HUES48 (cell line): ENCODE measurements around the gene RBFOX2.
A peak's percentile ranks its signal among the peaks of the same experiment; 100 is the strongest.

Experiments used
- H3K27ac ChIP-seq: one replicate; pipeline ENCODE4 v1.7.0; 2013; ENCODE audit warnings: low read depth, low read length, inconsistent platforms
- H3K27me3 ChIP-seq: 2 replicates; pipeline ENCODE4 v1.6.1; 2013; ENCODE audit warnings: mild to moderate bottlenecking, low read length; ENCODE audit not compliant: control insufficient read depth, insufficient read depth
- H3K36me3 ChIP-seq: 2 replicates; pipeline ENCODE4 v1.6.1; 2013; ENCODE audit warnings: low read length; ENCODE audit not compliant: control insufficient read depth, insufficient read depth
- H3K4me1 ChIP-seq: 2 replicates; pipeline ENCODE4 v1.6.1; 2013; ENCODE audit warnings: mild to moderate bottlenecking, low read length; ENCODE audit not compliant: control insufficient read depth, insufficient read depth
- H3K4me3 ChIP-seq: 2 replicates; pipeline ENCODE4 v1.5.1; 2013; ENCODE audit warnings: mild to moderate bottlenecking, low read depth, low read length
- H3K9ac ChIP-seq: 2 replicates; pipeline ENCODE4 v1.6.1; 2013; ENCODE audit warnings: mild to moderate bottlenecking, low read depth, low read length, moderate library complexity
- H3K9me3 ChIP-seq: 2 replicates; pipeline ENCODE4 v1.6.1; 2013; ENCODE audit warnings: low read length; ENCODE audit not compliant: control insufficient read depth, insufficient read depth

RBFOX2 gene

GRCh38 chr22:35883031-35883620 lies 145.5 kb downstream of the RBFOX2 start:
- Histone ChIP-seq H3K9ac (no peak overlapping the region), H3K27ac (peak overlapping the region; percentile 75), H3K36me3 (no peaks in the 10 kb centered on the region), H3K4me1 (peaks cover 27% of the 10 kb centered on the region), H3K4me3 (no peak overlapping the region), H3K27me3 (no peaks in the 10 kb centered on the region), H3K9me3 (no peaks in the 10 kb centered on the region)

- H3K27me3 ChIP-seq = no peaks in the 10 kb centered on the region
- no peak overlapping the region for H3K9ac ChIP-seq
- peaks cover 22% of the 10 kb centered on the region for H3K4me1 ChIP-seq
- no peaks in the 10 kb centered on the region for H3K9me3 ChIP-seq
- peak overlapping the region; percentile 75 for H3K27ac ChIP-seq
- no peak overlapping the region for H3K4me3 ChIP-seq
- H3K36me3 ChIP-seq = no peaks in the 10 kb centered on the region
These were observed 146.2 kb downstream of the RBFOX2 start for GRCh38 chr22:35882211-35883030.

- H3K27ac ChIP-seq = no peak overlapping the region
- no peaks in the 10 kb centered on the region for H3K9me3 ChIP-seq
- no peak overlapping the region for H3K4me3 ChIP-seq
- H3K9ac ChIP-seq = no peak overlapping the region
- no peaks in the 10 kb centered on the region for H3K27me3 ChIP-seq
- peaks cover 20% of the 10 kb centered on the region for H3K4me1 ChIP-seq
- no peaks in the 10 kb centered on the region for H3K36me3 ChIP-seq
These were observed 149.3 kb downstream of the RBFOX2 start for GRCh38 chr22:35879351-35879750.

GRCh38 chr22:35873426-35873825 lies 155.2 kb downstream of the RBFOX2 start:
- no peak overlapping the region for H3K4me3 ChIP-seq
- no peak overlapping the region for H3K9ac ChIP-seq
- no peaks in the 10 kb centered on the region for H3K36me3 ChIP-seq
- no peaks in the 10 kb centered on the region for H3K27me3 ChIP-seq
- no peak overlapping the region for H3K27ac ChIP-seq
- peaks cover 9% of the 10 kb centered on the region for H3K4me1 ChIP-seq
- H3K9me3 ChIP-seq = no peaks in the 10 kb centered on the region

GRCh38 chr22:35872451-35872850 lies 156.2 kb downstream of the RBFOX2 start:
- Histone ChIP-seq H3K4me3 (no peak overlapping the region), H3K27ac (no peak overlapping the region), H3K9ac (no peak overlapping the region), H3K4me1 (peaks cover 9% of the 10 kb centered on the region), H3K27me3 (no peaks in the 10 kb centered on the region), H3K36me3 (no peaks in the 10 kb centered on the region), H3K9me3 (no peaks in the 10 kb centered on the region)

GRCh38 chr22:35870517-35871293 lies 157.9 kb downstream of the RBFOX2 start:
- Histone ChIP-seq H3K27me3 (no peaks in the 10 kb centered on the region), H3K27ac (no peak overlapping the region), H3K36me3 (no peaks in the 10 kb centered on the region), H3K9ac (no peak overlapping the region), H3K9me3 (no peaks in the 10 kb centered on the region), H3K4me1 (peaks cover 9% of the 10 kb centered on the region), H3K4me3 (no peak overlapping the region)

- H3K27ac ChIP-seq = no peak overlapping the region
- no peaks in the 10 kb centered on the region for H3K27me3 ChIP-seq
- H3K4me1 ChIP-seq = peaks cover 9% of the 10 kb centered on the region
- H3K9ac ChIP-seq = no peak overlapping the region
- H3K9me3 ChIP-seq = no peaks in the 10 kb centered on the region
- no peak overlapping the region for H3K4me3 ChIP-seq
- no peaks in the 10 kb centered on the region for H3K36me3 ChIP-seq
These were observed 159.7 kb downstream of the RBFOX2 start for GRCh38 chr22:35868938-35869337.

GRCh38 chr22:35866651-35867050 lies 162.0 kb downstream of the RBFOX2 start:
- H3K27ac ChIP-seq = no peak overlapping the region
- no peak overlapping the region for H3K9ac ChIP-seq
- no peak overlapping the region for H3K4me3 ChIP-seq
- H3K9me3 ChIP-seq = no peaks in the 10 kb centered on the region
- no peaks in the 10 kb centered on the region for H3K36me3 ChIP-seq
- no peaks in the 10 kb centered on the region for H3K27me3 ChIP-seq
- H3K4me1 ChIP-seq = peaks cover 26% of the 10 kb centered on the region

GRCh38 chr22:35864545-35865165 lies 164.0 kb downstream of the RBFOX2 start:
- Histone ChIP-seq H3K4me3 (no peak overlapping the region), H3K27ac (no peak overlapping the region), H3K4me1 (peaks cover 30% of the 10 kb centered on the region)

GRCh38 chr22:35863432-35863831 lies 165.2 kb downstream of the RBFOX2 start:
- no peak overlapping the region for H3K9ac ChIP-seq
- H3K4me3 ChIP-seq = no peak overlapping the region
- peaks cover 32% of the 10 kb centered on the region for H3K4me1 ChIP-seq
- no peaks in the 10 kb centered on the region for H3K27me3 ChIP-seq
- H3K27ac ChIP-seq = no peak overlapping the region
- no peaks in the 10 kb centered on the region for H3K36me3 ChIP-seq
- H3K9me3 ChIP-seq = no peaks in the 10 kb centered on the region

More at GRCh38 chr22:35864545-35865165, 164.0 kb downstream of the RBFOX2 start:
- no peaks in the 10 kb centered on the region for H3K36me3 ChIP-seq
- no peak overlapping the region for H3K9ac ChIP-seq
- H3K27me3 ChIP-seq = no peaks in the 10 kb centered on the region
- no peaks in the 10 kb centered on the region for H3K9me3 ChIP-seq
